ENCODE measurements around the gene RNF220.
"Not testable (repeated sequence)": the region's sequence is repeated elsewhere in the genome, so short reads cannot be mapped to it uniquely, and the experiment has no call there.

RNF220 gene

DNA sequence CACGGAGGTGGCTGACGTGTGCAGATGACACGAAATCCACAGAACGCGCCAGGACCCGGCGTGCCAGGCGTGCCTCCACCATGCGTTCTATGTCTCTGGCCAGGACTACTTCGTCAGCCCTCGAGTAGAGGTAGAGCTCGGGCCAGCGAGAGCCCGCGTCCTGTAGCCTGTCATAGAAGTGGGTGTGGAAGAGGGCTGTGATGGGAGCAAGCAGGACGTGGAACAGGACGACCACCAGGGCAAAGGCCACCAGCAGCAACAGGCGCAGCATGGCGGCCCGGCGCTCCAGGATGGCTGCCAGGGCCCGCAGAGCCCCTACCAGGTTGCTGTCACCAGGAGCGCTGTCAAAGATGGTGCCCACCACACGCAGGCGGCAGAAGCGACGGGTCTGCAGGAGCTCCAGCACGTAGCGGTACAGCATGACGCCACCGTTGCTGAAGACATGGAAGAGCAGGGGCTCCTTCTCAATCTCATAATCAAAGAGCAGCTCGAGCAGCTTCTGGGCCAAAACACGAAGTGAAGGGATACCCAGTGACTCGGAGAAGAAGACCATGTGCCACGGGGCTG is 249.6 kb downstream of the RNF220 start:
- DNase-seq (ENCODE audit: low read depth): no peak

DNA sequence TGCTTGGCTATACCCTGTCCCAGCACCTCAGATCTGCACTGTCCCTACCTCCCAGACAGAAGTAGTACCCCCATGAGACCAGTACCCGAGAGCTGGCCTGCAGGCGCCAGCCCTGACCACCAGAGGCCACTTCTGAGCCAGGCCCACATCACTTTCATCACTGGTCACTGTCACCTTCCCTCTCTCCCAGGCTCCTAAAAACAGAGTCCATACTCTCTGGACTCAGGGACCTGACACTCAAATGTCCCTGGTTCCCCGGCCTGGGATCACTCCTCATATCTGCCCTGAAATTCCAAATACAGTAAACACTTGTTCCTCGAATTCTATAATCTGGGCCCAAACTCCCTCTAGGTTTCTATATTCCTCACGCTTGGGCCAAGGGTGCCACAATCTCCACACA is 250.6 kb downstream of the RNF220 start:
- no peak for DNase-seq (ENCODE audit: low read depth)

DNA sequence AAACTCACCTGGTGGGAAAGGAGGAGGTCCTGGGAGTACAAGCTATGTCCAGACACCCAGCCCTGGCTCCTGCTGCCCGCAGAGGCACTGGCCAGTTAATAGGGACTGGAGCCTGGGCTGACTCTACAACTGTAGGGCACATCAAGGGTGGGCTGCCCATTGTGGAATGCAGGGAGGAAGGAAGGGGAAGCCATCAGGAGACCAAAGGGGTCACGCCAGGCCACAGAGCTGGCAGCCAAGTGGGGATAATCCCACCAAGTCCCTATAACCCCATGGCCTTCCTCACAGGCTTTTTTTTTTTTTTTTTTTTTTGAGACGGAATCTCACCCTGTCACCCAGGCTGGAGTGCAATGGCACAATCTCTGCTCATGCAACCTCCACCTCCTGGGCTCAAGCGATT is 254.5 kb downstream of the RNF220 start:
- no peak for DNase-seq (ENCODE audit: low read depth)

DNA sequence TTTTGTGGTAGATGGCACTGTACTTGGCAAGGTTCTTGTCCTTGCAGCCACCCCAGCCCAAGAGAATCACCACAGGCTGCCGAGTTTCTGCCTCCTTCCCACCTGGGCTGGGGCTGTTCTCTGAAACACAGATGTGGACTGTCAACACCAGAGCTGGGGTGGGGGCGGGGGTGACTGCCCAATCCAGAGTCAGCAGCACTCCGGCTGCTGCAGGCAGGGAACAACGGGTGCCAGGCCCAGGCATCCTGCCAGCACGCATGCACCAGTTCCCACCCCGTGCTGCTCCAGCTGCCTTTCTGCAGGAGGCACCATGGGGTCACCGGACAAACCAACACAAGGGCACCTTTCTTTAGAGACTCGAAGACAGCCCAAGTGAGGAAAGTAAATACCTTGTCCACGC is 255.1 kb downstream of the RNF220 start:
- no peak for DNase-seq (ENCODE audit: low read depth)

- no peak for DNase-seq (ENCODE audit: low read depth)
These were observed 257.0 kb downstream of the RNF220 start for GRCh38 chr1:44661781-44662682.

DNA sequence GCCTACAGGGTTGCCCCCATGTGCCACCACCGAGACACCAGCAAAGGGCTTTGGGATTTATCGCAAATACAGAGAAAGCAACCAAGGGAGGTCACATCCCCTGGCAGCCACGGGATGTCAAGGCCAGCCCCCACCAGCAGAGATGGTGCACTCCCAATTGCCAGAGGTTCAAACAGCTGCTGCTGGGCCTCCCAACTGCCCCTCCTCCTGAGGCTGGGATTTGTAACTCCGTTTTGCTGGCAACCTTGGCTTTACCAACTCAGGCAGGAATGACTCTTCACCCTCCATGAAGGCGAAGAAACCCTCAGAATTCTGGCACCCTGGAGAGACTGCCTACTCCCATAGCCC is 257.6 kb downstream of the RNF220 start:
- no peak for DNase-seq (ENCODE audit: low read depth)

GRCh38 chr1:44663417-44663816 is 258.4 kb downstream of the RNF220 start:
- no peak for DNase-seq (ENCODE audit: low read depth)

- DNase-seq (ENCODE audit: low read depth): no peak
These were observed 259.8 kb downstream of the RNF220 start for GRCh38 chr1:44664730-44665370.

DNA sequence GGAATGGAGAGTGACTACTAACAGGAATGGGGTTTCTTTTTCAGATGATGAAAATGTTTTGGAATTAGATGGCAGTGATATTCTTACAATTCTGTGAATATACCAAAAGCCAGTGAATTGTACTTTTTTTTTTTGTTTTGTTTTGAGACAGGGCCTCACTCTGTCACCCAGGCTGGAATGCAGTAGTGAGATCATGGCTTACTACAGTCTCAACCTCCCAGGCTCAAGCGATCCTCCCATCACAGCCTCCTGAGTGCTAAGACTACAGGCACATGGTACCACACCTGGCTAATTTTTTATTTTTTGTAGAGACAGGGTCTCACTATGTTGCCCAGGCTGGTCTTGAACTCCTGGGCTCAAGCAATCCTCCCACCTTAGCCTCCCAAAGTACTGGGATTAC is 261.7 kb downstream of the RNF220 start:
- DNase-seq (ENCODE audit: low read depth): not testable (repeated sequence)

DNA sequence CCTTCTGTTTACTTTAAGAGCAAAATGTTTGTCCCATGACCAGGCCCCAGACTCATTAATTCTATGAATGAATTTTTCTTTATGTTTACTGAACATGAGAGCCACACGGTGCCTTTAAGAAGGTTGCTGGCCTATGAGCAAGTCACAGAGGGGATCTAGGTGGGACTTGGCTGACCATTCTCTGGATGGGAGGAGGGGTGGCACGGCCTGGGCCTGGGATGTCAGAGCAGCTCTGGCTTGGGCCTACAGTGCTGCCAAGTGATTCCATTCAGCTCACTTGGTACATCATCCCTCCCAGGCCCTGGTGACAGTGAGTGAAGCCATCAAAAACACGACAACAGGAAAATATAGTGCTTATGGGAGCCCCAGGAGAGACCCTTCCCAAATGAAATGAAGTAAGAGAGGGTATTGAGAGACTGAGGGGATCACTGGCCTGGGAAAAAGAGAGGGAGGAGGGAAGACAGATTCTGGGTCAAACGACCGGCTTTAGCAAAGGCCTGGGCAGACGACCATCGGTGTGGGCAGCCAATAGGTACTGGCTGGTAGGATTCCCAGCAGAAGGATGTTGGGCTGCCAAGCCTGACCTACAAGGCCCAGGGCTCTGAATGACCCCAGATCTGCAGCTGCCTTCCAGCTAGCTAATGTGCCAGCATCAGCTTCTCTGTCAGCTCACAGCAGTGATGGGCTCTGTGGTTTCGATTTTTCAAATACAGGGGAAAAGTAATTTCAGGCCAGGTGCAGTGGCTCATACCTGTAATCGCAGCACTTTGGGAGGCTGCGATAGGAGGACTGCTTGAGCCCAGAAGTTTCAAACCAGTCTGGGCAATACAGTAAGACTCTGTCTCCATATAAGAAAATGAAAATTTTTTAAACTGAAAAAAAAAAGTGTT is 265.9 kb downstream of the RNF220 start:
- no peak for DNase-seq (ENCODE audit: low read depth)

DNA sequence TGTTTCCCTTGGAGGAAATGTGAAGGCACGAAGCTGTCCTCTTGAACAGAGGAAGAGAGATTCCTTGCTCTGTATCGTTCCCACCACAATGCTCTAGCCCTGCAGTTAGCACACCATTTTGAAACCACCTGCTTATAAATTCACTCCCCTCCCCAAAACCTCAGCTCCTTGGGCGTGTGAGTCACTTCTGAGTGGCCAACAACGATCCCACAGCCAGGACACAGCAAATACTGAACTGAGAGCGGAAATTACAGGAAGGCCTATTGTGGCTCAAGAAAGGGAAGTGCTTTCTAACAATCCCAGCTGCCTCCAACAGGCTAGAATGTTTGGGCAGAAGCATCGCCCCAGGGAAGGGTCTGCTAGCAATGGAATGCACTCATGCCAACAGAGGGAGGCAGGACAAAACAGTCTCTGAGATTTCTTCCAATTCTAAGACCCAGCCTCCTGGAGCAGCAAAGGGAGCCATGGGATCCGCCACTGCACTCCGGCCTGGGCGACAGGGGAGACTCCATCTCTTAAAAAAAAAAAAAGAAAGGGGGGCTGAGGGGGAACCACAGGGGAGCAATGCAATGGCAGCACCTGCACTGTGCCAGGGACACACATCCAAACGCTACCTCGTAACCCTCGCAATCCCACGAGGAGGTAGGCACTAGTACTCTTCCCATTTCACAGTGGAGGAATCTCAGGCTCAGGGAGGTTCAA is 267.4 kb downstream of the RNF220 start:
- DNase-seq (ENCODE audit: low read depth): no peak

DNA sequence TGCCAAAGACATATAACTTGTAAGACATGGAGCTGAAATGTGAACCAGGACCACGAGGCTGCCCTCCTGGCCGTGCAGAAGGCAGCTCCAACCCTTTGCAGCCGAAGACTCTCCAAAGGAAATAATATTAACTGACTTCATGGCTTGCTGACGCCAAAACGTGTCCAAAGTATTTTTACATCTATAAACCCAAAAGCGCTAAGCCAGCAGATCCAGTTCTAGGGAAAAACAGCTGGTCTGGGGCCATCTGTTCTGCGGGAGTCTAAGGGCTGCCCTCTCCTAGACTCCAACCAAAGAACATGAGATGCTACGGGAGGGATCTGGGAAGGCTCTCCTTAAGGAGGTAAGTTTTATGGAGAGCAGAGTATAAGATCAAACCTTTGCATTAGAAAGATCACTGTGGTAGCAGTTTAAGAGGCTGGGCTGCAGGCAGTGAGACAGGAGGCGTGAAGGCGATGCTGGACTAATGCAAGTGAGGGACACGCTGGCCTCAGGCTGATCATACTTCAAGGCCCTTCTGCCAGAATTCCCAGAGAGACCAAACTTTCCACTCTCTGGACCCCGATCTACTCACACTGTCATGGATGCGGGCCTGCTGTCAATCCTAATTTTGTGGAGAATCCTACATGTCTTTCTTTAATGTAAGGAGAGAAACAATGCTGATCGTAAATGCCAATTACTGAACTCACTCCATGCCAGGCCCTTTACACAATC is 268.1 kb downstream of the RNF220 start:
- no peak for DNase-seq (ENCODE audit: low read depth)

GRCh38 chr1:44673675-44674112 is 268.6 kb downstream of the RNF220 start:
- DNase-seq (ENCODE audit: low read depth): no peak

- DNase-seq (ENCODE audit: low read depth): peak; percentile 98
These were observed 269.3 kb downstream of the RNF220 start, which contains the start of the genes ARMH1 and TMEM53 for GRCh38 chr1:44674113-44675000. Gene ARMH1 (plus strand): TSS chr1:44674714. CDS start chr1:44689698, 14,984 bp downstream. Gene TMEM53 (minus strand): TSS chr1:44674481. CDS start chr1:44674391, 90 bp downstream.

DNA sequence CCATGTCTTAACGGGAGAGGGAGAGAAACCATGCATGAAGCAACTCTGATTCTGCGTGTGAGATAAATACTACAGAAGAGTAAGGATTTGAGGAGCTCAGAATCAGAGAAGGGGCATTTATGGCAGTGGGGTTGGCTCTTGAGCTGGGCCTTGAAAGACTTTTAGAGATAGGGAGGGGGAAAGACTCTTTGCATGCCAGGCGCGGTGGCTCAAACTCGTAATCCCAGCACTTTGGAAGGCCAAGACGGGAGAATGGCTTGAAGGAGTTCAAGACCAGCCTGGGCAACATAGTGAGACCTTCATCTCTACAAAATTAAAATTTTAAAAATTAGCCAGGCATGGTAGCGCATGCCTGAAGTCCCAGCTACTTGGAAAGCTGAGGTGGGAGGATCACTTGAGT is 270.1 kb downstream of the RNF220 start:
- DNase-seq (ENCODE audit: low read depth): no peak

GRCh38 chr1:44676484-44677200 is 271.6 kb downstream of the RNF220 start:
- DNase-seq (ENCODE audit: low read depth): peak; percentile 30

DNA sequence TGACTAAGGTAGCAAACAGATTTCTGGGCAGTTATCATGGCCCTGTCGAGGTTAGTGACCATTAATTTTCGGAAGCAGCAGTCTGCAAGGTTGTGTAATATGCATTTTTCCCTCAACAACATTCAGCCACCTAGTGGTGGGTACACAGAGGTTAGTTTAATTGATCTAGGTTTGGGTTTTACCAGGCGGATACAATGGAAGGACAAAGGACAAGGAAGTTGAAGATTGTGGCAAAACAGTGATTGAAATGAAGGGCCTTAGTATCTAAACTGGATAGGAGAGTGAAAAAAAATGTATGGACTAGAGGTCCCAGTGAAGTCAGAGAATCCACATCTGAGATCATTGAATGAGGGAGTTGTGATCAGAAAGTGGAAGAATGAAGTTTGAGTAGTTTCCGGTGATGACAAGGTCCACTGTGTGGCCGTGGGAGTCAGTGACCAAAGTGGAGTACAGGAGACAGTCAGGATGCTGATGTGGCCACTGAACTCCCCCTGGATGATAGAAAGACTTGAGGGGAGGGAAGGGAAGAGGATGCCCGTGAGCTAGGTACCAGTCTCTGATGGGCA is 272.2 kb downstream of the RNF220 start:
- DNase-seq (ENCODE audit: low read depth): no peak

DNA sequence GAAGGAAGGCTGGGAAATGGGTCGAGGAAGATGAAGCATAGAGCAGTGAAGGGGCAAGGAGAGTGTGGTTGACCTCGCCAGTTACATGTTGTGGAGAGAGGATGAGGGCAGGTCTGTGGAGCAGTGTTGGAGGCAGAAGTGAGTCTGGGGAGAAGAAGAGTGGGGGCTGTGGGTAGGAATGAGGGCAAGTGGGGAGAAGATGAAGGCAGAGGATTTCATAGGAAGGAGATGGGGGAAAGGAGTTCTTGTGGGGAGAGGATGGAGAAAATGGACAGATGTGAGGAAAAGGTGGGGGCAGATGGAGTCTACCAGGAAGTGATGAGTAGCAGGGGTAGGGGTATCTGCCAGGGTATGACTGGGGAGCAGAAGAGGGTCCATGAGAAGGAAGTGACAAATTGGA is 273.1 kb downstream of the RNF220 start:
- no peak for DNase-seq (ENCODE audit: low read depth)

DNA sequence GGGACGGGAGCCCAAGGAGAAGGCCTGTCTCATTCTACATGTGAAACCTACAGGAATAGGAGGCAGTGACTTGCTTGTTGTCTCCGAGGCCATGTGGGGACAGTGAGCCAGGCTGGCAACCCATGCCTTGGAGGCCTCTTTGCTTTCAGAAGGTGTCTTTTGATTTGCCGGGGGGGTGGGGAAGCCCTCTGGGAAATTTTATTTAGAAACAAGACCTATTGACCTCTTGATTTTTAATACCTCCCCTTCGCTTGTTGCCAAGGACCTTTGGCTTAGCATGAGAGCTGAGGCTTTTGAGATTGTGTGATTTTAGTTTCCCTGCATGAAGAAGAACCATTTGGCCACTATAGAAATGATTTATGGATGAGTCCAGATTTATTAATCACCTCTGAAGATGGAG is 273.6 kb downstream of the RNF220 start:
- DNase-seq (ENCODE audit: low read depth): no peak
